ENCODE measurements around the gene SLC51A.

GRCh38 chr3:196197524-196197923 lies 18.8 kb upstream of the SLC51A start:
- no peak for TF ChIP-seq YY1 (IDR thresholded peaks at IDR 0.05; ENCODE audit: low read depth)
- TF ChIP-seq TAF1 (IDR thresholded peaks at IDR 0.05; ENCODE audit: low read depth), result no peak

Measured in Ishikawa (cell line).